IMR-90 (cell line): ENCODE results near the gene TMEM106A. TPM values are rescaled to one million over a fixed set of nuclear protein-coding genes. Genes with fewer than 3 reads are reported as not detected.

Experiments
- ATAC-seq: fragments of 200-7000 bp; cut with Tn5 transposase; 2 replicates; pipeline ENCODE4 v1.9.1; 2020; ENCODE audit warnings: low read depth, mild to moderate bottlenecking, moderate library complexity
- BruUV-seq: library from RNA; stranded (reverse); fragments of 400-500 nt; replicated peaks from 2 replicates; lab custom pipeline; 2021; lab: Mats Ljungman, UMichigan
- CTCF ChIA-PET: fragments of 300-600 bp; formaldehyde crosslinking; extraction: SDS; loops from one replicate; lab custom pipeline; 2021; ENCODE audit warnings: antibody characterized with exemption; lab: Yijun Ruan, JAX
- POLR2A ChIA-PET: fragments of 300-600 bp; sonication (Branson Sonifier 250); formaldehyde crosslinking; loops from one replicate; lab custom pipeline; 2022; ENCODE audit warnings: antibody characterized with exemption; ENCODE audit not compliant: unreplicated experiment; lab: Charles Lee
- DNase-seq: peaks from one replicate; pipeline ENCODE4 v3.0.0; 2013
- H2AFZ ChIP-seq: replicated peaks from 2 replicates; pipeline ENCODE3; 2013; ENCODE audit warnings: low read length, mild to moderate bottlenecking; ENCODE audit not compliant: poor library complexity
- H2AK5ac ChIP-seq: 2 replicates; pipeline ENCODE4 v1.6.1; 2013; ENCODE audit warnings: low read depth, low read length, inconsistent platforms
- H2AK9ac ChIP-seq: replicated peaks from 2 replicates; pipeline ENCODE3; 2013; ENCODE audit warnings: mild to moderate bottlenecking, low read depth, low read length, moderate library complexity; ENCODE audit not compliant: poor library complexity
- H2BK120ac ChIP-seq: 2 replicates; pipeline ENCODE4 v1.6.1; 2013; ENCODE audit warnings: low read depth, low read length, inconsistent platforms
- H2BK15ac ChIP-seq: 3 replicates; pipeline ENCODE4 v1.6.1; 2013; ENCODE audit warnings: low read depth, low read length, inconsistent platforms
- H2BK20ac ChIP-seq: 2 replicates; pipeline ENCODE4 v1.6.1; 2013; ENCODE audit warnings: low read depth, mild to moderate bottlenecking, inconsistent platforms, low read length, moderate library complexity
- H2BK5ac ChIP-seq: 2 replicates; pipeline ENCODE4 v1.6.1; 2013; ENCODE audit warnings: mild to moderate bottlenecking, low read depth, low read length, inconsistent platforms; ENCODE audit not compliant: poor library complexity, severe bottlenecking
- H3K14ac ChIP-seq: replicated peaks from 2 replicates; pipeline ENCODE4 v1.6.1; 2013; ENCODE audit warnings: low read depth, low read length, inconsistent platforms
- H3K18ac ChIP-seq: 2 replicates; pipeline ENCODE4 v1.6.1; 2013; ENCODE audit warnings: low read depth, low read length, control low read depth
- H3K23ac ChIP-seq: 2 replicates; pipeline ENCODE4 v1.6.1; 2013; ENCODE audit warnings: low read depth, low read length, inconsistent platforms
- H3K27ac ChIP-seq: 2 replicates; pipeline ENCODE4 v1.5.1; 2013; ENCODE audit warnings: mild to moderate bottlenecking, control low read depth, low read length; ENCODE audit not compliant: insufficient read depth
- H3K27me3 ChIP-seq: 2 replicates; pipeline ENCODE4 v1.6.1; 2013; ENCODE audit warnings: low read length; ENCODE audit not compliant: control insufficient read depth, insufficient read depth
- H3K36me3 ChIP-seq: 2 replicates; pipeline ENCODE4 v1.6.1; 2013; ENCODE audit warnings: low read length, mixed read lengths; ENCODE audit not compliant: control insufficient read depth, insufficient read depth
- H3K4ac ChIP-seq: 2 replicates; pipeline ENCODE4 v1.6.1; 2013; ENCODE audit warnings: low read depth, low read length, inconsistent platforms
- H3K4me1 ChIP-seq: 2 replicates; pipeline ENCODE4 v1.6.1; 2013; ENCODE audit warnings: low read length, mixed read lengths; ENCODE audit not compliant: control insufficient read depth, insufficient read depth
- H3K4me2 ChIP-seq: 2 replicates; pipeline ENCODE4 v1.6.1; 2013; ENCODE audit warnings: low read depth, mild to moderate bottlenecking, control low read depth, low read length, moderate library complexity
- H3K4me3 ChIP-seq: 2 replicates; pipeline ENCODE4 v1.5.1; 2013; ENCODE audit warnings: low read depth, mild to moderate bottlenecking, control low read depth, low read length, moderate library complexity; ENCODE audit not compliant: insufficient read depth
- H3K56ac ChIP-seq: 2 replicates; pipeline ENCODE4 v1.6.1; 2013; ENCODE audit warnings: low read length, inconsistent platforms; ENCODE audit not compliant: insufficient read depth; ENCODE audit errors: extremely low read depth
- H3K79me1 ChIP-seq, 2 experiments: 2 replicates each; pipeline ENCODE4 v1.6.1; 2013; ENCODE audit warnings: low read length in 2 of 2, inconsistent platforms in 1 of 2, low read depth in 1 of 2
- H3K9ac ChIP-seq: 2 replicates; pipeline ENCODE4 v1.6.1; 2013; ENCODE audit warnings: low read depth, low read length, control low read depth
- H3K9me1 ChIP-seq: 2 replicates; pipeline ENCODE4 v1.6.1; 2013; ENCODE audit warnings: low read length, inconsistent platforms; ENCODE audit not compliant: insufficient read depth
- H3K9me3 ChIP-seq: 2 replicates; pipeline ENCODE4 v1.6.1; 2013; ENCODE audit warnings: low read length; ENCODE audit not compliant: control insufficient read depth, insufficient read depth
- H4K20me1 ChIP-seq: 2 replicates; pipeline ENCODE4 v1.6.1; 2013; ENCODE audit warnings: low read length, inconsistent platforms; ENCODE audit not compliant: insufficient read depth
- H4K5ac ChIP-seq: 2 replicates; pipeline ENCODE4 v1.6.1; 2013; ENCODE audit warnings: mild to moderate bottlenecking, low read depth, low read length, control low read depth
- H4K8ac ChIP-seq, 2 experiments: 2 replicates each; pipeline ENCODE4 v1.6.1; 2013; ENCODE audit warnings: low read depth in 2 of 2, low read length in 2 of 2, control low read depth in 1 of 2, inconsistent platforms in 1 of 2
- H4K91ac ChIP-seq: 2 replicates; pipeline ENCODE4 v1.6.1; 2013; ENCODE audit warnings: low read depth, low read length, inconsistent platforms; ENCODE audit not compliant: insufficient read depth
- BHLHE40 ChIP-seq: fragments of 150-350 bp; IDR thresholded peaks from 2 replicates; pipeline ENCODE4 v1.6.1; 2016; ENCODE audit warnings: mild to moderate bottlenecking, low read depth, low read length
- CHD1 ChIP-seq: IDR thresholded peaks from 2 replicates; pipeline ENCODE4 v1.6.1; 2012; ENCODE audit warnings: low read depth, low read length, improper control_type of control experiment
- FOS ChIP-seq: fragments of 150-350 bp; IDR thresholded peaks from 2 replicates; pipeline ENCODE4 v1.6.1; 2016; ENCODE audit warnings: low read depth, low read length
- MAFK ChIP-seq: IDR thresholded peaks from 2 replicates; pipeline ENCODE4 v1.6.1; 2012; ENCODE audit warnings: low read depth, low read length, improper control_type of control experiment
- MXI1 ChIP-seq: IDR thresholded peaks from 2 replicates; pipeline ENCODE4 v1.6.1; 2012; ENCODE audit warnings: low read depth, mild to moderate bottlenecking, low read length, moderate library complexity, borderline replicate concordance
- NFE2L2 ChIP-seq: fragments of 150-350 bp; IDR thresholded peaks from 2 replicates; pipeline ENCODE4 v1.6.1; 2016; ENCODE audit warnings: low read depth, mild to moderate bottlenecking, low read length
- POLR2A ChIP-seq: IDR thresholded peaks from 2 replicates; pipeline ENCODE4 v1.6.1; 2012; ENCODE audit warnings: mild to moderate bottlenecking, low read depth, low read length
- RAD21 ChIP-seq: IDR thresholded peaks from 2 replicates; pipeline ENCODE4 v1.6.1; 2012; ENCODE audit warnings: low read length, improper control_type of control experiment
- RCOR1 ChIP-seq: IDR thresholded peaks from 2 replicates; pipeline ENCODE4 v1.6.1; 2012; ENCODE audit warnings: mild to moderate bottlenecking, low read length, improper control_type of control experiment; ENCODE audit not compliant: insufficient replicate concordance
- SMC3 ChIP-seq: fragments of 150-350 bp; IDR thresholded peaks from 2 replicates; pipeline ENCODE4 v1.6.1; 2016; ENCODE audit warnings: low read depth, mild to moderate bottlenecking, antibody characterized with exemption, low read length, moderate library complexity
- WGBS, 2 experiments: methylation state at CpG; one replicate each; pipeline versions ENCODE4 v1.1.5 to v1.1.7; 2013; ENCODE audit warnings: missing lambda C conversion rate in 2 of 2; ENCODE audit not compliant: insufficient read length in 1 of 2; ENCODE audit errors: extremely low coverage in 2 of 2; 5-methylcytosine and 5-hydroxymethylcytosine counted together
- dilution Hi-C: fragments of 300-500 bp; cut with HindIII; formaldehyde crosslinking; loops from one replicate; pipeline ENCODE4 v1.14.3; 2018; ENCODE audit warnings: low sequenced_read_pairs; ENCODE audit not compliant: unreplicated experiment
- in situ Hi-C: fragments of 300-500 bp; cut with MboI; formaldehyde crosslinking; loops from 3 replicates; pipeline ENCODE4 v1.14.3; 2019; ENCODE audit warnings: low sequenced_read_pairs, inconsistent platforms, mixed read lengths
- intact Hi-C: fragments of 100-400 bp; cut with micrococcal nuclease; formaldehyde crosslinking; loops from 2 replicates; pipeline ENCODE4 v1.10.0; 2022
- polyA plus RNA-seq, 3 experiments: library from polyadenylated mRNA; depleted of rRNA; stranded (reverse); fragments of >200 nt; gene quantifications; 2 replicates each; pipeline ENCODE4 v1.2.3, GENCODE V29; 2012; ENCODE audit warnings: low replicate concordance in 1 of 3
- total RNA-seq: library from RNA; depleted of rRNA; stranded (reverse); fragments of >200 nt; gene quantifications from 2 replicates; pipeline ENCODE4 v1.2.3, GENCODE V29; 2012
- TF ChIP-seq, protein P1 (sequence below): fragments of 150-350 bp; IDR thresholded peaks from 2 replicates; pipeline ENCODE4 v1.6.1; 2016; ENCODE audit warnings: low read depth, mild to moderate bottlenecking, low read length, moderate library complexity, borderline replicate concordance

Gene TMEM106A
- total and polyA plus RNA-seq, 2 of the 4 experiments (the other 2 are of a cell fraction): 2.2 to 7.5 TPM

DNA sequence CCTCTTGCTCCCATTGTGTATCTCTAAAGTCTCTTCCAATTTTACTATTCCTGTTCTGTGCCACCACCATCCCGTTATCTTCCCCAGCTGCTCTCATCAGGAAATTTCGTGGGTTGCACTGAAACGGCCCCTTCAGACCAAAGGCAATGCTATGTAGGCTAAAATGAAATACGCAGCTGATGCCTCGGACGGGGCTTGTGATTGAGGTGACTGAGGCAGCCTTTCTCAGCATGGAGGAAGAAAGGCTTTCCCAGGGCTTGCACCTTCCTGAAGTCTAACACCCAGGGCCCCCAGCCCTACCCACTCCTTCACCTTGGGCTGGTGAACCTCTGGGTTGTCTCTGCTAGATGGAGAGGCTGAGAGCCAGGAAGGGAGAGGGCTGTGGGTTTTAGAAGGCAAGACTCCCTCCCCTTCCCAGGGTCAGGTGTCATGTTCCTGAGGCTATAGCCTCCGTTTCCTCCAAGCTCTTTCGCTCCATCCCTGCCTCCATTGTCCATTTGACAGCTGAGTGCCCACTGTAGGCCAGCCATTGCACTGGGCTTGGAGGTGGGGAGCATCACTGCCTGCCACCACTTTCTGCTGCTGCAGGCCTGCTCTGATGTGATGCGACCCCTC is 8.9 kb downstream of the TMEM106A start (continued):
- TF ChIP-seq MXI1: no peak
- TF ChIP-seq, protein P1, sequence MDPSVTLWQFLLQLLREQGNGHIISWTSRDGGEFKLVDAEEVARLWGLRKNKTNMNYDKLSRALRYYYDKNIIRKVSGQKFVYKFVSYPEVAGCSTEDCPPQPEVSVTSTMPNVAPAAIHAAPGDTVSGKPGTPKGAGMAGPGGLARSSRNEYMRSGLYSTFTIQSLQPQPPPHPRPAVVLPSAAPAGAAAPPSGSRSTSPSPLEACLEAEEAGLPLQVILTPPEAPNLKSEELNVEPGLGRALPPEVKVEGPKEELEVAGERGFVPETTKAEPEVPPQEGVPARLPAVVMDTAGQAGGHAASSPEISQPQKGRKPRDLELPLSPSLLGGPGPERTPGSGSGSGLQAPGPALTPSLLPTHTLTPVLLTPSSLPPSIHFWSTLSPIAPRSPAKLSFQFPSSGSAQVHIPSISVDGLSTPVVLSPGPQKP: no peak
- no peak for TF ChIP-seq FOS
- no peak for TF ChIP-seq POLR2A

DNA sequence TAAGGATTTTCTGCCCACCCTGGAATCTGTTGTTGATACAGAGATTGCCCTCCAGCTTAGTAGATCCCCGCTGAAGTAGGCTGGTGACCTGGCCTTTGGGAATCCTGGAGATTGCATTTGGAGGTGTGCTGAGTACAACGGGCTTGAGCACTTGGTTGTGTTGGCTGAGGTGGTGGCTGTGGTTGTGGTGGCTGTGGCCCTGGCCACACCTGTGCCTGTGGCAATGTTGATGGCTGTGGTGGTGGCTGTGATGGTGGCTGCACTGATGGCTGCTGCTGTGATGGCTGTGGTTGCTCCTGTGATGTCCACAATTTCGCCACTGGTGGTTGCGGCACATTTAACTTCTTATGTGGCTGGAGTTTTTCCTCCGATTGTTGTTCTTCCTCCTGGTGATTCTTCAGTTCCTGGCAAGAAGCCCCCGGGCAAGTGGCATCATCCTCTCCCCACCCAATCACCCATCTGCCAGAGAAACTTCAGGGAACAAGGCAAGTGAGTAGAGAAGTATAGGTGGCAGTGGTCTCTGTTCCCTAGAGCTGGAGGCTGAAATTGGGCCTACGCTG is 12.6 kb downstream of the TMEM106A start:
- ChIA-PET POLR2A (no interaction called here), CTCF (no interaction called here)
- Histone ChIP-seq H3K79me1 (peaks cover 0 to 11% of the 10 kb centered on the region in 2 experiments; a peak in 1 of 4 replicates), H3K4ac (no peak overlapping the region), H4K5ac (no peak overlapping the region), H3K4me1 (no peaks in the 10 kb centered on the region), H3K23ac (no peak overlapping the region), H2AK9ac (no peak overlapping the region), H3K9me1 (peaks cover 11% of the 10 kb centered on the region), H3K4me3 (no peak overlapping the region), H3K9me3 (no peaks in the 10 kb centered on the region), H3K36me3 (peaks cover 17% of the 10 kb centered on the region), H2BK120ac (no peak overlapping the region), H3K27me3 (no peaks in the 10 kb centered on the region), H3K18ac (no peak overlapping the region), H3K4me2 (no peak overlapping the region), H4K8ac (no peak overlapping the region), H2BK15ac (no peak overlapping the region), H2BK20ac (no peak overlapping the region), H3K14ac (no peak overlapping the region), H4K91ac (no peak overlapping the region), H3K27ac (no peak overlapping the region), H2BK5ac (no peak overlapping the region), H2AK5ac (no peak overlapping the region), H4K20me1 (no peaks in the 10 kb centered on the region; the same call in 1 of the 2 replicates), H3K9ac (no peak overlapping the region), H2AFZ (no peak overlapping the region), H3K56ac (no peak overlapping the region)
- BruUV-seq: no TSS peak
- DNase-seq: no peak
- TF ChIP-seq, protein P1: no peak
- no peak for TF ChIP-seq CHD1
- TF ChIP-seq MAFK: no peak
- TF ChIP-seq NFE2L2: no peak
- TF ChIP-seq RCOR1: no peak
- no peak for TF ChIP-seq FOS
- TF ChIP-seq MXI1: no peak
- TF ChIP-seq BHLHE40: no peak
- TF ChIP-seq RAD21: no peak
- TF ChIP-seq SMC3: no peak
- dilution Hi-C loops (no loop called here), intact Hi-C loops (no loop called here), in situ Hi-C loops (loop anchor here (25.0 kb wide), 1 partner anchor 88 kb away; no protein-coding TSS in a partner anchor)
- WGBS, 2 experiments: 90% methylated on average over 2 of the region's 7 CpGs; no CpG with 5 or more reads in 1 of the 2 experiments
- no peak for ATAC-seq
